Fibroblast of upper back skin (primary cell): ENCODE results near the gene CLDN7.

Experiments used
- DNase-seq: peaks from one replicate; pipeline ENCODE4 v3.0.0-alpha.2; 2013

Gene CLDN7

GRCh38 chr17:7235693-7236665 lies 26.3 kb downstream of the CLDN7 start:
- peak; percentile 25 for DNase-seq

- peak; percentile 95 for DNase-seq
These were observed 28.0 kb downstream of the CLDN7 start, which contains the start of gene DVL2 for GRCh38 chr17:7234083-7234951. DVL2 (minus strand) TSS chr17:7234517; CDS start chr17:7234262, 255 bp downstream.

GRCh38 chr17:7233701-7234082 lies 28.6 kb downstream of the CLDN7 start:
- no peak for DNase-seq

- DNase-seq, result no peak
These were observed 30.2 kb downstream of the CLDN7 start for GRCh38 chr17:7232114-7232513.

- no peak for DNase-seq
These were observed 32.8 kb downstream of the CLDN7 start for GRCh38 chr17:7229504-7229903.

GRCh38 chr17:7228920-7229319 lies 33.4 kb downstream of the CLDN7 start:
- no peak for DNase-seq

- no peak for DNase-seq
These were observed 35.3 kb downstream of the CLDN7 start for GRCh38 chr17:7226721-7227710.

GRCh38 chr17:7225711-7226331 lies 36.5 kb downstream of the CLDN7 start:
- no peak for DNase-seq

- DNase-seq, result no peak
These were observed 37.6 kb downstream of the CLDN7 start for GRCh38 chr17:7224661-7225111.

GRCh38 chr17:7224110-7224509 lies 38.2 kb downstream of the CLDN7 start:
- no peak for DNase-seq

GRCh38 chr17:7223375-7223774 lies 38.9 kb downstream of the CLDN7 start:
- DNase-seq, result no peak

GRCh38 chr17:7222972-7223292 lies 39.3 kb downstream of the CLDN7 start:
- no peak for DNase-seq

- DNase-seq, result no peak
These were observed 39.9 kb downstream of the CLDN7 start for GRCh38 chr17:7222093-7222971.

- no peak for DNase-seq
These were observed 40.8 kb downstream of the CLDN7 start for GRCh38 chr17:7221278-7222092.

GRCh38 chr17:7220593-7221277 lies 41.5 kb downstream of the CLDN7 start:
- peak; percentile 57 for DNase-seq

- peak; percentile 87 for DNase-seq
These were observed 42.3 kb downstream of the CLDN7 start, which contains the start of the genes ACADVL and DLG4 for GRCh38 chr17:7219812-7220592. ACADVL (plus strand) TSS chr17:7219938; CDS start chr17:7219985, 47 bp downstream. DLG4 (minus strand) TSS chr17:7219836.

GRCh38 chr17:7219229-7219811 lies 43.0 kb downstream of the CLDN7 start:
- no peak for DNase-seq

- DNase-seq, result no peak
These were observed 43.5 kb downstream of the CLDN7 start for GRCh38 chr17:7218758-7219157.
